ENCODE measurements around the gene PHYHIPL.

The PHYHIPL gene

GRCh38 chr10:59242991-59243390 is 66.5 kb downstream of the PHYHIPL start:
- DNase-seq (ENCODE audit: insufficient read length, low spot score) (no peak), FAIRE-seq (no peak)
- TF ChIP-seq PAX5 (IDR thresholded peaks at IDR 0.05; ENCODE audit: insufficient read depth, low read length, severe bottlenecking), result no peak
- no peak for TF ChIP-seq POLR2A (IDR thresholded peaks at IDR 0.05; ENCODE audit: low read depth, low read length)
- TF ChIP-seq TAF1 (IDR thresholded peaks at IDR 0.05; ENCODE audit: low read depth, low read length), result no peak
- no peak for TF ChIP-seq SPI1 (IDR thresholded peaks at IDR 0.05; ENCODE audit: low read depth, low read length)
- no peak for TF ChIP-seq POU2F2 (IDR thresholded peaks at IDR 0.05; ENCODE audit: low read depth, low read length)
- TF ChIP-seq POLR2AphosphoS5 (IDR thresholded peaks at IDR 0.05; ENCODE audit: low read depth, low read length), result no peak

- no peak for TF ChIP-seq PAX5 (IDR thresholded peaks at IDR 0.05; ENCODE audit: insufficient read depth, low read length, severe bottlenecking)
- no peak for TF ChIP-seq POU2F2 (IDR thresholded peaks at IDR 0.05; ENCODE audit: low read depth, low read length)
- no peak for TF ChIP-seq TAF1 (IDR thresholded peaks at IDR 0.05; ENCODE audit: low read depth, low read length)
- no peak for TF ChIP-seq POLR2A (IDR thresholded peaks at IDR 0.05; ENCODE audit: low read depth, low read length)
- no peak for TF ChIP-seq SPI1 (IDR thresholded peaks at IDR 0.05; ENCODE audit: low read depth, low read length)
- no peak for TF ChIP-seq POLR2AphosphoS5 (IDR thresholded peaks at IDR 0.05; ENCODE audit: low read depth, low read length)
- no peak for FAIRE-seq
Measured at GRCh38 chr10:59243611-59244195, 67.3 kb downstream of the PHYHIPL start.

GRCh38 chr10:59244871-59245270 is 68.4 kb downstream of the PHYHIPL start:
- FAIRE-seq, result no peak
- no peak for TF ChIP-seq SPI1 (IDR thresholded peaks at IDR 0.05; ENCODE audit: low read depth, low read length)
- no peak for TF ChIP-seq TAF1 (IDR thresholded peaks at IDR 0.05; ENCODE audit: low read depth, low read length)
- TF ChIP-seq POLR2A (IDR thresholded peaks at IDR 0.05; ENCODE audit: low read depth, low read length), result no peak
- no peak for TF ChIP-seq POU2F2 (IDR thresholded peaks at IDR 0.05; ENCODE audit: low read depth, low read length)
- TF ChIP-seq PAX5 (IDR thresholded peaks at IDR 0.05; ENCODE audit: insufficient read depth, low read length, severe bottlenecking), result no peak
- TF ChIP-seq POLR2AphosphoS5 (IDR thresholded peaks at IDR 0.05; ENCODE audit: low read depth, low read length), result no peak
- DNase-seq (ENCODE audit: insufficient read length, low spot score), result no peak

More at GRCh38 chr10:59243611-59244195, 67.3 kb downstream of the PHYHIPL start:
- no peak for DNase-seq (ENCODE audit: insufficient read length, low spot score)

- DNase-seq (ENCODE audit: insufficient read length, low spot score) (no peak), FAIRE-seq (no peak)
- TF ChIP-seq POU2F2 (IDR thresholded peaks at IDR 0.05; ENCODE audit: low read depth, low read length), result no peak
- TF ChIP-seq POLR2AphosphoS5 (IDR thresholded peaks at IDR 0.05; ENCODE audit: low read depth, low read length), result no peak
- no peak for TF ChIP-seq PAX5 (IDR thresholded peaks at IDR 0.05; ENCODE audit: insufficient read depth, low read length, severe bottlenecking)
- no peak for TF ChIP-seq TAF1 (IDR thresholded peaks at IDR 0.05; ENCODE audit: low read depth, low read length)
- no peak for TF ChIP-seq SPI1 (IDR thresholded peaks at IDR 0.05; ENCODE audit: low read depth, low read length)
- TF ChIP-seq POLR2A (IDR thresholded peaks at IDR 0.05; ENCODE audit: low read depth, low read length), result no peak
Measured at GRCh38 chr10:59245686-59246085, 69.2 kb downstream of the PHYHIPL start.

GRCh38 chr10:59252491-59252890 is 76.0 kb downstream of the PHYHIPL start:
- TF ChIP-seq POLR2AphosphoS5 (IDR thresholded peaks at IDR 0.05; ENCODE audit: low read depth, low read length) (no peak), TAF1 (IDR thresholded peaks at IDR 0.05; ENCODE audit: low read depth, low read length) (no peak), PAX5 (IDR thresholded peaks at IDR 0.05; ENCODE audit: insufficient read depth, low read length, severe bottlenecking) (no peak)
- DNase-seq (ENCODE audit: insufficient read length, low spot score) (no peak), FAIRE-seq (no peak)

- DNase-seq (ENCODE audit: insufficient read length, low spot score), result no peak
- no peak for TF ChIP-seq POLR2AphosphoS5 (IDR thresholded peaks at IDR 0.05; ENCODE audit: low read depth, low read length)
- no peak for TF ChIP-seq SPI1 (IDR thresholded peaks at IDR 0.05; ENCODE audit: low read depth, low read length)
- TF ChIP-seq POLR2A (IDR thresholded peaks at IDR 0.05; ENCODE audit: low read depth, low read length), result no peak
- no peak for TF ChIP-seq POU2F2 (IDR thresholded peaks at IDR 0.05; ENCODE audit: low read depth, low read length)
- TF ChIP-seq PAX5 (IDR thresholded peaks at IDR 0.05; ENCODE audit: insufficient read depth, low read length, severe bottlenecking), result no peak
- TF ChIP-seq TAF1 (IDR thresholded peaks at IDR 0.05; ENCODE audit: low read depth, low read length), result no peak
- FAIRE-seq, result no peak
Measured at GRCh38 chr10:59255463-59255862, 79.0 kb downstream of the PHYHIPL start.

- FAIRE-seq, result no peak
- DNase-seq (ENCODE audit: insufficient read length, low spot score), result no peak
- TF ChIP-seq SPI1 (IDR thresholded peaks at IDR 0.05; ENCODE audit: low read depth, low read length), result no peak
- no peak for TF ChIP-seq POLR2AphosphoS5 (IDR thresholded peaks at IDR 0.05; ENCODE audit: low read depth, low read length)
- TF ChIP-seq POU2F2 (IDR thresholded peaks at IDR 0.05; ENCODE audit: low read depth, low read length), result no peak
- no peak for TF ChIP-seq TAF1 (IDR thresholded peaks at IDR 0.05; ENCODE audit: low read depth, low read length)
- no peak for TF ChIP-seq POLR2A (IDR thresholded peaks at IDR 0.05; ENCODE audit: low read depth, low read length)
- no peak for TF ChIP-seq PAX5 (IDR thresholded peaks at IDR 0.05; ENCODE audit: insufficient read depth, low read length, severe bottlenecking)
Measured at GRCh38 chr10:59257224-59257623, 80.8 kb downstream of the PHYHIPL start.

- no peak for FAIRE-seq
- TF ChIP-seq POU2F2 (IDR thresholded peaks at IDR 0.05; ENCODE audit: low read depth, low read length) (no peak), POLR2A (IDR thresholded peaks at IDR 0.05; ENCODE audit: low read depth, low read length) (no peak), POLR2AphosphoS5 (IDR thresholded peaks at IDR 0.05; ENCODE audit: low read depth, low read length) (no peak), PAX5 (IDR thresholded peaks at IDR 0.05; ENCODE audit: insufficient read depth, low read length, severe bottlenecking) (no peak)
Measured at GRCh38 chr10:59258890-59259289, 82.4 kb downstream of the PHYHIPL start.

GRCh38 chr10:59265141-59265540 is 88.7 kb downstream of the PHYHIPL start:
- TF ChIP-seq TAF1 (IDR thresholded peaks at IDR 0.05; ENCODE audit: low read depth, low read length) (no peak), POU2F2 (IDR thresholded peaks at IDR 0.05; ENCODE audit: low read depth, low read length) (no peak), SPI1 (IDR thresholded peaks at IDR 0.05; ENCODE audit: low read depth, low read length) (no peak), PAX5 (IDR thresholded peaks at IDR 0.05; ENCODE audit: insufficient read depth, low read length, severe bottlenecking) (no peak), POLR2A (IDR thresholded peaks at IDR 0.05; ENCODE audit: low read depth, low read length) (no peak), POLR2AphosphoS5 (IDR thresholded peaks at IDR 0.05; ENCODE audit: low read depth, low read length) (no peak)
- no peak for FAIRE-seq

More at GRCh38 chr10:59258890-59259289, 82.4 kb downstream of the PHYHIPL start:
- no peak for DNase-seq (ENCODE audit: insufficient read length, low spot score)

GRCh38 chr10:59266321-59266720 is 89.9 kb downstream of the PHYHIPL start:
- DNase-seq (ENCODE audit: insufficient read length, low spot score) (no peak), FAIRE-seq (no peak)
- no peak for TF ChIP-seq POLR2A (IDR thresholded peaks at IDR 0.05; ENCODE audit: low read depth, low read length)
- TF ChIP-seq TAF1 (IDR thresholded peaks at IDR 0.05; ENCODE audit: low read depth, low read length), result no peak
- TF ChIP-seq SPI1 (IDR thresholded peaks at IDR 0.05; ENCODE audit: low read depth, low read length), result no peak
- no peak for TF ChIP-seq PAX5 (IDR thresholded peaks at IDR 0.05; ENCODE audit: insufficient read depth, low read length, severe bottlenecking)
- TF ChIP-seq POU2F2 (IDR thresholded peaks at IDR 0.05; ENCODE audit: low read depth, low read length), result no peak
- no peak for TF ChIP-seq POLR2AphosphoS5 (IDR thresholded peaks at IDR 0.05; ENCODE audit: low read depth, low read length)

More at GRCh38 chr10:59265141-59265540, 88.7 kb downstream of the PHYHIPL start:
- no peak for DNase-seq (ENCODE audit: insufficient read length, low spot score)
